GM23338 (cell line): ENCODE results near the gene SLC23A2.

ENCODE experiments used
- EZH2 ChIP-seq: fragments of 200-600 bp; sonication (generic); IDR thresholded peaks from one replicate; pipeline ENCODE4 v1.8.0; 2017; ENCODE audit warnings: antibody characterized with exemption, mild to moderate bottlenecking, low read depth; ENCODE audit not compliant: unreplicated experiment
- EZH2phosphoT487 ChIP-seq: fragments of 200-600 bp; sonication (generic); IDR thresholded peaks from one replicate; pipeline ENCODE4 v1.8.1; 2018; ENCODE audit warnings: antibody characterized with exemption; ENCODE audit not compliant: unreplicated experiment
- JUNB ChIP-seq: IDR thresholded peaks from one replicate; pipeline ENCODE4 v1.6.1; 2016; ENCODE audit warnings: antibody characterized with exemption; ENCODE audit not compliant: unreplicated experiment
- POLR2AphosphoS5 ChIP-seq: IDR thresholded peaks from 2 replicates; pipeline ENCODE4 v1.6.1; 2016; ENCODE audit warnings: antibody characterized with exemption, low read depth
- ZNF114 ChIP-seq: fragments of 250-450 bp; sonication (Bioruptor Pico); IDR thresholded peaks from 2 replicates; pipeline ENCODE4 v1.5.0; 2020; ENCODE audit warnings: mild to moderate bottlenecking, moderate library complexity
- TF ChIP-seq, protein P1 (sequence below), 2 experiments: fragments of 200-600 bp in 1 of 2; sonication (generic) in 1 of 2; conservative IDR thresholded peaks; 2 replicates each; pipeline versions ENCODE4 v1.5.1 to v1.6.1; 2016 to 2017; ENCODE audit warnings: antibody characterized with exemption in 2 of 2, low read depth in 2 of 2, mild to moderate bottlenecking in 2 of 2, moderate library complexity in 1 of 2
- TF ChIP-seq, protein P2 (sequence below): IDR thresholded peaks from one replicate; pipeline ENCODE4 v1.6.1; 2018; ENCODE audit warnings: antibody characterized with exemption; ENCODE audit not compliant: unreplicated experiment
- TF ChIP-seq, protein P3 (sequence below): IDR thresholded peaks from 2 replicates; pipeline ENCODE4 v1.6.1; 2016; ENCODE audit warnings: antibody characterized with exemption

DNA sequence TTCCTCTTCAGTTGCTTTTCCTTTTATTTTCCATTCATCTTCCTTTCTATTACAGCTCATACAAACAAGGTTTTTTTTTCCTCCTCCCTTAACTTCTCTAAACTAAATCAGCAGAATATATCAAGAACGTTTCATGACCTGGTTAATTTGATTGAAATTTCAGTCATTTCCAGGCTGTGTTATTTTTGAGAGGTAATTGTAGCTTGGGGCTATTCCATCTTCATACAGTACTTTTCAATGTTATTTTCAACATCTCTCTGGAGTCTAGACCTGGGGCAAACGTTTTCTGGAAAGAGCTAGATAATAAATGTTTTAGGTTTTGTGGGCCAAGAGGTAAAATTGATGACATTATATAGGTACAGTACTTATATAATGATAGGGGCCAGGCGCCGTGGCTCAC is 4.0 kb upstream of the SLC23A2 start:
- TF ChIP-seq, protein P1, sequence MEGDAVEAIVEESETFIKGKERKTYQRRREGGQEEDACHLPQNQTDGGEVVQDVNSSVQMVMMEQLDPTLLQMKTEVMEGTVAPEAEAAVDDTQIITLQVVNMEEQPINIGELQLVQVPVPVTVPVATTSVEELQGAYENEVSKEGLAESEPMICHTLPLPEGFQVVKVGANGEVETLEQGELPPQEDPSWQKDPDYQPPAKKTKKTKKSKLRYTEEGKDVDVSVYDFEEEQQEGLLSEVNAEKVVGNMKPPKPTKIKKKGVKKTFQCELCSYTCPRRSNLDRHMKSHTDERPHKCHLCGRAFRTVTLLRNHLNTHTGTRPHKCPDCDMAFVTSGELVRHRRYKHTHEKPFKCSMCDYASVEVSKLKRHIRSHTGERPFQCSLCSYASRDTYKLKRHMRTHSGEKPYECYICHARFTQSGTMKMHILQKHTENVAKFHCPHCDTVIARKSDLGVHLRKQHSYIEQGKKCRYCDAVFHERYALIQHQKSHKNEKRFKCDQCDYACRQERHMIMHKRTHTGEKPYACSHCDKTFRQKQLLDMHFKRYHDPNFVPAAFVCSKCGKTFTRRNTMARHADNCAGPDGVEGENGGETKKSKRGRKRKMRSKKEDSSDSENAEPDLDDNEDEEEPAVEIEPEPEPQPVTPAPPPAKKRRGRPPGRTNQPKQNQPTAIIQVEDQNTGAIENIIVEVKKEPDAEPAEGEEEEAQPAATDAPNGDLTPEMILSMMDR (conservative IDR thresholded peaks at IDR 0.05; ENCODE audit: low read depth in 2 of 2): no peak
- no peak for TF ChIP-seq EZH2phosphoT487
- no peak for TF ChIP-seq POLR2AphosphoS5
- no peak for TF ChIP-seq EZH2
- TF ChIP-seq, protein P2, sequence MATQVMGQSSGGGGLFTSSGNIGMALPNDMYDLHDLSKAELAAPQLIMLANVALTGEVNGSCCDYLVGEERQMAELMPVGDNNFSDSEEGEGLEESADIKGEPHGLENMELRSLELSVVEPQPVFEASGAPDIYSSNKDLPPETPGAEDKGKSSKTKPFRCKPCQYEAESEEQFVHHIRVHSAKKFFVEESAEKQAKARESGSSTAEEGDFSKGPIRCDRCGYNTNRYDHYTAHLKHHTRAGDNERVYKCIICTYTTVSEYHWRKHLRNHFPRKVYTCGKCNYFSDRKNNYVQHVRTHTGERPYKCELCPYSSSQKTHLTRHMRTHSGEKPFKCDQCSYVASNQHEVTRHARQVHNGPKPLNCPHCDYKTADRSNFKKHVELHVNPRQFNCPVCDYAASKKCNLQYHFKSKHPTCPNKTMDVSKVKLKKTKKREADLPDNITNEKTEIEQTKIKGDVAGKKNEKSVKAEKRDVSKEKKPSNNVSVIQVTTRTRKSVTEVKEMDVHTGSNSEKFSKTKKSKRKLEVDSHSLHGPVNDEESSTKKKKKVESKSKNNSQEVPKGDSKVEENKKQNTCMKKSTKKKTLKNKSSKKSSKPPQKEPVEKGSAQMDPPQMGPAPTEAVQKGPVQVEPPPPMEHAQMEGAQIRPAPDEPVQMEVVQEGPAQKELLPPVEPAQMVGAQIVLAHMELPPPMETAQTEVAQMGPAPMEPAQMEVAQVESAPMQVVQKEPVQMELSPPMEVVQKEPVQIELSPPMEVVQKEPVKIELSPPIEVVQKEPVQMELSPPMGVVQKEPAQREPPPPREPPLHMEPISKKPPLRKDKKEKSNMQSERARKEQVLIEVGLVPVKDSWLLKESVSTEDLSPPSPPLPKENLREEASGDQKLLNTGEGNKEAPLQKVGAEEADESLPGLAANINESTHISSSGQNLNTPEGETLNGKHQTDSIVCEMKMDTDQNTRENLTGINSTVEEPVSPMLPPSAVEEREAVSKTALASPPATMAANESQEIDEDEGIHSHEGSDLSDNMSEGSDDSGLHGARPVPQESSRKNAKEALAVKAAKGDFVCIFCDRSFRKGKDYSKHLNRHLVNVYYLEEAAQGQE: no peak
- no peak for TF ChIP-seq JUNB
- TF ChIP-seq, protein P3, sequence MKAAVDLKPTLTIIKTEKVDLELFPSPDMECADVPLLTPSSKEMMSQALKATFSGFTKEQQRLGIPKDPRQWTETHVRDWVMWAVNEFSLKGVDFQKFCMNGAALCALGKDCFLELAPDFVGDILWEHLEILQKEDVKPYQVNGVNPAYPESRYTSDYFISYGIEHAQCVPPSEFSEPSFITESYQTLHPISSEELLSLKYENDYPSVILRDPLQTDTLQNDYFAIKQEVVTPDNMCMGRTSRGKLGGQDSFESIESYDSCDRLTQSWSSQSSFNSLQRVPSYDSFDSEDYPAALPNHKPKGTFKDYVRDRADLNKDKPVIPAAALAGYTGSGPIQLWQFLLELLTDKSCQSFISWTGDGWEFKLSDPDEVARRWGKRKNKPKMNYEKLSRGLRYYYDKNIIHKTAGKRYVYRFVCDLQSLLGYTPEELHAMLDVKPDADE: no peak
- no peak for TF ChIP-seq ZNF114 (CRISPR knock-in tag)
